ENCODE measurements around the gene EVA1C.

The EVA1C gene

GRCh38 chr21:32392880-32393676 is 19.4 kb upstream of the EVA1C start, which contains the start of gene URB1:
Gene URB1 (minus strand): TSS chr21:32393012. CDS start chr21:32392910, 102 bp downstream.
- Histone ChIP-seq H2AFZ (ENCODE audit: low read length) (peak within 1 kb of the TSS; percentile 96), H3K79me1 (ENCODE audit: low read depth, low read length) (peaks cover 3% of the 10 kb centered on the region), H3K4me3 (ENCODE audit: low read length in 2 of 2) (peak within 1 kb of the TSS; percentile 61 to 96), H2AK5ac (ENCODE audit: low read depth, low read length) (peak within 1 kb of the TSS; percentile 95), H3K9me3 (replicated peaks in 1 of 2; ENCODE audit: control insufficient read depth in 2 of 2, insufficient read depth in 1 of 2, low read depth in 1 of 2, low read length in 2 of 2) (peaks cover 7 to 19% of the 10 kb centered on the region in 2 donors), H3K27me3 (ENCODE audit: control insufficient read depth in 3 of 3, insufficient read depth in 3 of 3, low read depth in 1 of 3, low read length in 3 of 3) (peaks cover 0 to 4% (median 0%) of the 10 kb centered on the region in 3 experiments), H3K23ac (ENCODE audit: low read depth, low read length, poor library complexity) (peak within 1 kb of the TSS; percentile 87), H2BK15ac (ENCODE audit: low read length) (peak within 1 kb of the TSS; percentile 39), H3K9ac (ENCODE audit: low read depth, low read length, poor library complexity) (peak within 1 kb of the TSS; percentile 61), H2BK120ac (ENCODE audit: low read depth, low read length) (peak within 1 kb of the TSS; percentile 41), H3K4me2 (ENCODE audit: insufficient read depth, low read length, poor library complexity, severe bottlenecking) (peak within 1 kb of the TSS; percentile 92), H3K4me1 (ENCODE audit: control insufficient read depth in 2 of 2, insufficient read depth in 1 of 2, low read depth in 1 of 2, low read length in 2 of 2) (peaks cover 2 to 4% of the 10 kb centered on the region in 2 donors), H2BK12ac (ENCODE audit: low read length) (peak within 1 kb of the TSS; percentile 30), H3K4ac (ENCODE audit: low read length) (peak within 1 kb of the TSS; percentile 58), H3K27ac (replicated peaks; ENCODE audit: low read length) (no peak within 1 kb of the TSS), H3K36me3 (replicated peaks in 1 of 2; ENCODE audit: control insufficient read depth in 2 of 2, insufficient read depth in 2 of 2, low read length in 2 of 2) (peaks cover 0 to 9% of the 10 kb centered on the region in 2 donors), H3K18ac (ENCODE audit: low read length) (peak within 1 kb of the TSS; percentile 89), H4K91ac (ENCODE audit: low read depth, low read length, poor library complexity) (peak within 1 kb of the TSS; percentile 25), H3K14ac (ENCODE audit: low read length) (peak within 1 kb of the TSS; percentile 84), H2BK5ac (ENCODE audit: low read length) (peak within 1 kb of the TSS; percentile 93), H4K8ac (ENCODE audit: low read depth, low read length) (peak within 1 kb of the TSS; percentile 100)
- no CpG with 5 or more reads among the region's 59 CpGs for WGBS, 2 donors (ENCODE audit: extremely low coverage in 2 of 2, insufficient read length in 2 of 2, insufficient replicate concordance in 1 of 2)
- DNase-seq (ENCODE audit: low spot score), result peak; percentile 43

DNA sequence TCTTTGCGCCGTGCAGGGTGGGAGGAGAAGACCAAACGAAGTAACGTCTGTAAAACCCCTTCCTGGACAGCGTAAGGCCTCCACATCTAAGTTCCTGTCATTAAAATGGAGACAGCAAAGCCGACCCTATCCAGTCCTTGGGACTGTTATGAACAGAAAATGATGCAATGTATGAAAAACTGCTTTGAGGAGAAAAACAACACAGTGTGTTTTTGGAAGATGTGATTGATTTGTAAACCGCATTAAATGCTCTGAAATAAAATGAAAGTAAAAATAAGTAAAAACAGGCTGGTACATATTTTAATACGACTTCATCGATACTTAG is 18.9 kb upstream of the EVA1C start:
- Histone ChIP-seq H2AFZ (ENCODE audit: low read length) (peak overlapping the region; percentile 96), H3K79me1 (ENCODE audit: low read depth, low read length) (peaks cover 3% of the 10 kb centered on the region), H2AK5ac (ENCODE audit: low read depth, low read length) (peak overlapping the region; percentile 95), H3K36me3 (replicated peaks in 1 of 2; ENCODE audit: control insufficient read depth in 2 of 2, insufficient read depth in 2 of 2, low read length in 2 of 2) (peaks cover 0 to 6% of the 10 kb centered on the region in 2 donors), H3K27me3 (ENCODE audit: control insufficient read depth in 3 of 3, insufficient read depth in 3 of 3, low read depth in 1 of 3, low read length in 3 of 3) (peaks cover 0 to 8% (median 0%) of the 10 kb centered on the region in 3 experiments), H3K9me3 (replicated peaks in 1 of 2; ENCODE audit: control insufficient read depth in 2 of 2, insufficient read depth in 1 of 2, low read depth in 1 of 2, low read length in 2 of 2) (peaks cover 7 to 19% of the 10 kb centered on the region in 2 donors), H2BK12ac (ENCODE audit: low read length) (peak overlapping the region; percentile 30), H2BK15ac (ENCODE audit: low read length) (no peak overlapping the region), H4K91ac (ENCODE audit: low read depth, low read length, poor library complexity) (no peak overlapping the region), H3K18ac (ENCODE audit: low read length) (peak overlapping the region; percentile 89), H3K23ac (ENCODE audit: low read depth, low read length, poor library complexity) (peak overlapping the region; percentile 87), H3K4ac (ENCODE audit: low read length) (no peak overlapping the region), H3K14ac (ENCODE audit: low read length) (peak overlapping the region; percentile 84), H3K9ac (ENCODE audit: low read depth, low read length, poor library complexity) (no peak overlapping the region), H4K8ac (ENCODE audit: low read depth, low read length) (peak overlapping the region; percentile 100), H3K4me3 (ENCODE audit: low read length in 2 of 2) (no peak overlapping the region), H2BK5ac (ENCODE audit: low read length) (no peak overlapping the region), H3K4me2 (ENCODE audit: insufficient read depth, low read length, poor library complexity, severe bottlenecking) (no peak overlapping the region), H3K4me1 (ENCODE audit: control insufficient read depth in 2 of 2, insufficient read depth in 1 of 2, low read depth in 1 of 2, low read length in 2 of 2) (peaks cover 2 to 4% of the 10 kb centered on the region in 2 donors), H2BK120ac (ENCODE audit: low read depth, low read length) (no peak overlapping the region), H3K27ac (replicated peaks; ENCODE audit: low read length) (no peak overlapping the region)
- DNase-seq (ENCODE audit: low spot score), result no peak
- no CpG with 5 or more reads among the region's 9 CpGs for WGBS, 2 donors (ENCODE audit: extremely low coverage in 2 of 2, insufficient read length in 2 of 2, insufficient replicate concordance in 1 of 2)

- no peak overlapping the region for H3K4ac ChIP-seq (ENCODE audit: low read length)
- H3K4me1 ChIP-seq (ENCODE audit: control insufficient read depth in 2 of 2, insufficient read depth in 1 of 2, low read depth in 1 of 2, low read length in 2 of 2), result no peaks in the 10 kb centered on the region
- WGBS, 2 donors (ENCODE audit: extremely low coverage in 2 of 2, insufficient read length in 2 of 2, insufficient replicate concordance in 1 of 2), result no CpG with 5 or more reads among the region's 5 CpGs
- no peak overlapping the region for H2BK5ac ChIP-seq (ENCODE audit: low read length)
- H3K36me3 ChIP-seq (replicated peaks in 1 of 2; ENCODE audit: control insufficient read depth in 2 of 2, insufficient read depth in 2 of 2, low read length in 2 of 2), result no peaks in the 10 kb centered on the region
- H2AK5ac ChIP-seq (ENCODE audit: low read depth, low read length), result no peak overlapping the region
- H3K27me3 ChIP-seq (ENCODE audit: control insufficient read depth in 3 of 3, insufficient read depth in 3 of 3, low read depth in 1 of 3, low read length in 3 of 3), result peaks cover 0 to 28% (median 2%) of the 10 kb centered on the region in 3 experiments
- no peak overlapping the region for H3K23ac ChIP-seq (ENCODE audit: low read depth, low read length, poor library complexity)
- peak; percentile 61 for DNase-seq (ENCODE audit: low spot score)
- H3K4me3 ChIP-seq (ENCODE audit: low read length in 2 of 2), result no peak overlapping the region
- H4K8ac ChIP-seq (ENCODE audit: low read depth, low read length), result no peak overlapping the region
- no peak overlapping the region for H3K14ac ChIP-seq (ENCODE audit: low read length)
- H3K27ac ChIP-seq (replicated peaks; ENCODE audit: low read length), result no peak overlapping the region
- peak overlapping the region; percentile 47 for H2AFZ ChIP-seq (ENCODE audit: low read length)
- H2BK120ac ChIP-seq (ENCODE audit: low read depth, low read length), result no peak overlapping the region
- H4K91ac ChIP-seq (ENCODE audit: low read depth, low read length, poor library complexity), result no peak overlapping the region
- H3K79me1 ChIP-seq (ENCODE audit: low read depth, low read length), result no peaks in the 10 kb centered on the region
- no peak overlapping the region for H3K4me2 ChIP-seq (ENCODE audit: insufficient read depth, low read length, poor library complexity, severe bottlenecking)
- H3K9ac ChIP-seq (ENCODE audit: low read depth, low read length, poor library complexity), result no peak overlapping the region
- no peak overlapping the region for H2BK12ac ChIP-seq (ENCODE audit: low read length)
- H3K9me3 ChIP-seq (replicated peaks in 1 of 2; ENCODE audit: control insufficient read depth in 2 of 2, insufficient read depth in 1 of 2, low read depth in 1 of 2, low read length in 2 of 2), result no peaks in the 10 kb centered on the region
- no peak overlapping the region for H2BK15ac ChIP-seq (ENCODE audit: low read length)
- H3K18ac ChIP-seq (ENCODE audit: low read length), result no peak overlapping the region
These were observed 9.2 kb upstream of the EVA1C start for GRCh38 chr21:32403201-32403777.

- Histone ChIP-seq H2BK15ac (ENCODE audit: low read length) (no peak overlapping the region), H2BK12ac (ENCODE audit: low read length) (no peak overlapping the region), H3K9me3 (replicated peaks in 1 of 2; ENCODE audit: control insufficient read depth in 2 of 2, insufficient read depth in 1 of 2, low read depth in 1 of 2, low read length in 2 of 2) (no peaks in the 10 kb centered on the region), H3K18ac (ENCODE audit: low read length) (no peak overlapping the region), H2BK5ac (ENCODE audit: low read length) (no peak overlapping the region), H2AK5ac (ENCODE audit: low read depth, low read length) (no peak overlapping the region), H2AFZ (ENCODE audit: low read length) (no peak overlapping the region), H3K36me3 (replicated peaks in 1 of 2; ENCODE audit: control insufficient read depth in 2 of 2, insufficient read depth in 2 of 2, low read length in 2 of 2) (no peaks in the 10 kb centered on the region), H3K27ac (replicated peaks; ENCODE audit: low read length) (no peak overlapping the region), H3K23ac (ENCODE audit: low read depth, low read length, poor library complexity) (no peak overlapping the region), H3K9ac (ENCODE audit: low read depth, low read length, poor library complexity) (no peak overlapping the region), H2BK120ac (ENCODE audit: low read depth, low read length) (no peak overlapping the region), H3K79me1 (ENCODE audit: low read depth, low read length) (no peaks in the 10 kb centered on the region), H3K4me2 (ENCODE audit: insufficient read depth, low read length, poor library complexity, severe bottlenecking) (no peak overlapping the region), H3K4me3 (ENCODE audit: low read length in 2 of 2) (no peak overlapping the region), H3K4ac (ENCODE audit: low read length) (no peak overlapping the region), H3K27me3 (ENCODE audit: control insufficient read depth in 3 of 3, insufficient read depth in 3 of 3, low read depth in 1 of 3, low read length in 3 of 3) (peaks cover 4 to 44% (median 16%) of the 10 kb centered on the region in 3 experiments), H4K8ac (ENCODE audit: low read depth, low read length) (no peak overlapping the region), H4K91ac (ENCODE audit: low read depth, low read length, poor library complexity) (no peak overlapping the region), H3K14ac (ENCODE audit: low read length) (no peak overlapping the region), H3K4me1 (ENCODE audit: control insufficient read depth in 2 of 2, insufficient read depth in 1 of 2, low read depth in 1 of 2, low read length in 2 of 2) (no peaks in the 10 kb centered on the region)
- WGBS, 2 donors (ENCODE audit: extremely low coverage in 2 of 2, insufficient read length in 2 of 2, insufficient replicate concordance in 1 of 2), result no CpG with 5 or more reads among the region's 6 CpGs
- no peak for DNase-seq (ENCODE audit: low spot score)
These were observed 6.1 kb upstream of the EVA1C start for GRCh38 chr21:32406405-32406804.
